ENCODE data around the gene MYLK. TPM values are rescaled to one million over a fixed set of nuclear protein-coding genes. Genes with fewer than 3 reads are reported as not detected.

Gene MYLK
- total and polyA plus RNA-seq, 2 of the 4 experiments (the other 2 are of a cell fraction) = 299 to 484 TPM

DNA sequence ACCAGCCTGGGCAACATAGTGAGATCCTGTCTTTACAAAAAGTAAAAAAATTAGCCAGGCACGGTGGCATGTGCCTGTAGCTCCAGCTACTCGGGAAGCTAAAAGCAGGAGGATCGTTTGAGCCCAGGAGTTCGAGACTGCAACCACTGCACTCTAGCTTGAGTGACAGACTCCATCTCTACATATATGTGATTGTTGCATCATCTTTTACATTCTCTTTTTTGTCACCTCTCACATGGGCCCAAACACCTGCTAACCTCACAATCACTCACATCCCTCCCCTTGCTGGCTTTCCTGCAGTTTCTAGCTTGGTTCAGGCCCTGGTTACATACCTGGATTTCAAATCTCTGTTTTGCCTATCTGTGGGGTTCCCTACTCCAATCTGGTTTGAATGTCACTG is 19.4 kb downstream of the MYLK start:
- Histone ChIP-seq H3K4ac (ENCODE audit: low read depth, low read length) (peak overlapping the region; percentile 5; the same call in 1 of the 2 replicates), H3K18ac (ENCODE audit: low read depth, low read length) (no peak overlapping the region), H3K9me1 (ENCODE audit: insufficient read depth, low read length) (peaks cover 23% of the 10 kb centered on the region), H3K4me1 (ENCODE audit: control insufficient read depth, insufficient read depth, low read length) (peaks cover 20% of the 10 kb centered on the region), H4K8ac (ENCODE audit: low read depth in 2 of 2, low read length in 2 of 2) (0 out of 4 replicates have a peak overlapping the region, but pooled peaks of 1 of the 2 experiments have one; percentile 45), H2BK5ac (ENCODE audit: low read depth, low read length, poor library complexity, severe bottlenecking) (no peak overlapping the region), H3K4me2 (ENCODE audit: low read depth, low read length) (no peak overlapping the region), H3K9ac (ENCODE audit: low read depth, low read length) (no peak overlapping the region), H2AFZ (replicated peaks; ENCODE audit: low read length, poor library complexity) (no peak overlapping the region), H2AK5ac (ENCODE audit: low read depth, low read length) (no peak overlapping the region), H2BK120ac (ENCODE audit: low read depth, low read length) (peak overlapping the region; percentile 8; the same call in 1 of the 2 replicates), H3K4me3 (ENCODE audit: insufficient read depth, low read depth, low read length) (no peak overlapping the region), H3K36me3 (ENCODE audit: control insufficient read depth, insufficient read depth, low read length) (peaks cover 25% of the 10 kb centered on the region), H3K56ac (ENCODE audit: extremely low read depth, insufficient read depth, low read length) (no peak overlapping the region), H3K27me3 (ENCODE audit: control insufficient read depth, insufficient read depth, low read length) (no peaks in the 10 kb centered on the region), H2BK15ac (ENCODE audit: low read depth, low read length) (no peak overlapping the region), H3K14ac (replicated peaks; ENCODE audit: low read depth, low read length) (peak overlapping the region; percentile 3; the same call in 1 of the 2 replicates), H4K20me1 (ENCODE audit: insufficient read depth, low read length) (peaks cover 33% of the 10 kb centered on the region; the same call in 1 of the 2 replicates), H4K5ac (ENCODE audit: low read depth, low read length) (no peak overlapping the region; the same call in 1 of the 2 replicates), H2BK20ac (ENCODE audit: low read depth, low read length) (no peak overlapping the region), H3K23ac (ENCODE audit: low read depth, low read length) (0 out of 2 replicates have a peak overlapping the region, but pooled peaks have one; percentile 10), H3K79me1 (ENCODE audit: low read depth in 1 of 2, low read length in 2 of 2) (peaks cover 59 to 86% of the 10 kb centered on the region in 2 experiments), H3K9me3 (ENCODE audit: control insufficient read depth, insufficient read depth, low read length) (peaks cover 3% of the 10 kb centered on the region; the same call in 1 of the 2 replicates), H3K27ac (ENCODE audit: insufficient read depth, low read length) (no peak overlapping the region), H2AK9ac (replicated peaks; ENCODE audit: low read depth, low read length, poor library complexity) (no peak overlapping the region), H4K91ac (ENCODE audit: insufficient read depth, low read depth, low read length) (no peak overlapping the region)
- ChIA-PET CTCF (no interaction called here), POLR2A (ENCODE audit: unreplicated experiment) (no interaction called here)
- no TSS peak for BruUV-seq (replicated peaks)
- TF ChIP-seq CEBPB (IDR thresholded peaks at IDR 0.05; ENCODE audit: low read depth, low read length) (peak; percentile 59), MAZ (IDR thresholded peaks at IDR 0.05; ENCODE audit: borderline replicate concordance, low read depth, low read length) (no peak), MAFK (IDR thresholded peaks at IDR 0.05; ENCODE audit: low read depth, low read length) (no peak), MXI1 (IDR thresholded peaks at IDR 0.05; ENCODE audit: borderline replicate concordance, low read depth, low read length) (no peak)
- no peak for DNase-seq
- ATAC-seq (ENCODE audit: low read depth) = no peak
- dilution Hi-C loops (cut with HindIII; ENCODE audit: low sequenced_read_pairs, unreplicated experiment) = no loop called here
- in situ Hi-C loops (cut with MboI; ENCODE audit: low sequenced_read_pairs) = no loop called here
- intact Hi-C loops (cut with micrococcal nuclease) = no loop called here
- WGBS, 2 experiments (ENCODE audit: extremely low coverage in 2 of 2, insufficient read length in 1 of 2) = no CpG with 5 or more reads among the region's 4 CpGs

Measured in IMR-90 (cell line).